Adrenal gland (tissue), 5 donors: ENCODE results near the gene MRPL11.
A peak's percentile ranks its signal among the peaks of the same experiment; 100 is the strongest.

ENCODE experiments used
- CTCF ChIP-seq, 6 experiments: fragments of 450-650 bp in 4 of 6; fragments of 200-600 bp in 2 of 6; sonication (generic) in 1 of 6; IDR thresholded peaks; 1 replicate in 5 of 6; 2 replicates in 1 of 6; pipeline versions ENCODE4 v1.5.1 to v1.8.0; 2016 to 2021; ENCODE audit warnings: antibody characterized with exemption in 6 of 6, mild to moderate bottlenecking in 2 of 6, moderate library complexity in 1 of 6
- POLR2A ChIP-seq, 2 donors: fragments of 450-650 bp; IDR thresholded peaks; one replicate each; pipeline ENCODE4 v1.6.1; 2017; ENCODE audit warnings: antibody characterized with exemption in 2 of 2, mild to moderate bottlenecking in 2 of 2, moderate library complexity in 1 of 2
- donor health status: DM: no; HTN: no; CAD: no.

DNA sequence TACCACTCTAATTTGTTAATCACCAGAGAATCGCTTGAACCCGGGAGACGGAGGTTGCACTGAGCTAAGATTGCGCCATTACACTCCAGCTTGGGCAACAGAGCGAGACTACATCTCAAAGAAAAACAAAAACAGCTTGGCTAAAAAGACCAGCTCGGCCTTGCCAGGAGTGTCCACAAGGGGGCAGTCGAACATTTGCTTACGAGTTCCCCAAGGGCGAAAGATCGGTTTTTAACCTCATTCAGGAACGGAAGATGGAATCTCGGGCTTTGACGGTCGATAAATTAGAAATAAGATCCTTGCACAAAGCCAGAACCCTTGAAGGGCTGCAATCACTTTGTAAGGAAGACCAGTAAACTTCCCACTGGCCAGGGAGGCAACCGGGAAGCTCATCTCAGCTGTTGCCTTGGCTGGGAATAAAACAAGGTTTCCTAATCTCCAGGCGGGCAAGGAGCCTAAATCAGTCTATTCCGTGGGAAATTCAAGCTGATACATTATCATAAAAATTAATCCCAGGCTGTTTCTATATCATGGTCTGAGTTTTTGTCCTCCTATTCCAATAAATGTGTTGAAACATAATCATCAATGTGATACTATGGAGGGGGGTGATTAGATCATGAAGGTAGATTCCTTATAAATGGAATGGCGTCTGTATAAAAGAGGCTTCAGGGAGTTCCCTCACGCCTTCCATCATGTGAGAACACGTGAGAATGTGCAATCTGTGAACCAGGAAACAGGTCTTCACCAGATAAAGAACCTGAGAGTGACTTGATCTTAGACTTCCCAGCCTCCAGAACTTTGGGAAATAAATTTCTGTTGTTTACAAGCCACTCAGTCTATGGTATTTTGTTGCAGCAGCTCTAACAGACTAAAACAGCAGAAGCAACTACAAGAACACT, 52.2 kb downstream of the MRPL11 start:
- TF ChIP-seq CTCF (IDR thresholded peaks at IDR 0.05) (peak; percentile 68 to 95 (median 76)), POLR2A (IDR thresholded peaks at IDR 0.05) (no peak)
